Thyroid gland (tissue), 4 donors: ENCODE measurements around the gene LGALSL.

Experiments used
- CTCF ChIP-seq, 6 experiments: fragments of 200-600 bp in 3 of 6; fragments of 450-650 bp in 3 of 6; sonication (generic) in 3 of 6; IDR thresholded peaks; one replicate each; pipeline ENCODE4 v1.5.1; 2016 to 2019; ENCODE audit warnings: antibody characterized with exemption in 6 of 6, mild to moderate bottlenecking in 2 of 6, inconsistent platforms in 1 of 6, moderate library complexity in 1 of 6
- POLR2A ChIP-seq, 2 donors: fragments of 450-650 bp; IDR thresholded peaks; one replicate each; pipeline ENCODE4 v1.6.1; 2017; ENCODE audit warnings: antibody characterized with exemption in 2 of 2, mild to moderate bottlenecking in 2 of 2, moderate library complexity in 1 of 2

- no peak for TF ChIP-seq CTCF (IDR thresholded peaks at IDR 0.05)
- no peak for TF ChIP-seq POLR2A (IDR thresholded peaks at IDR 0.05)
These were observed 20.7 kb downstream of the LGALSL start for GRCh38 chr2:64474636-64475035.
